H1 (cell line): ENCODE measurements around the gene WDR35. TPM values are rescaled to one million over a fixed set of nuclear protein-coding genes. Genes with fewer than 3 reads are reported as not detected.
A peak's percentile ranks its signal among the peaks of the same experiment; 100 is the strongest.

Experiments used
- CTCF ChIA-PET: fragments of 300-600 bp; sonication (Branson Sonifier 250); formaldehyde crosslinking; loops from one replicate; lab custom pipeline; 2021; ENCODE audit not compliant: partially characterized antibody; lab: Charles Lee
- POLR2A ChIA-PET: fragments of 300-600 bp; sonication (Branson Sonifier 250); formaldehyde crosslinking; loops from one replicate; lab custom pipeline; 2021; ENCODE audit warnings: inconsistent platforms; ENCODE audit not compliant: partially characterized antibody; lab: Charles Lee
- DNase-seq, 2 experiments: peaks; one replicate each; pipeline versions ENCODE4 v3.0.0 to v3.0.0-alpha.2; 2010 to 2022; ENCODE audit warnings: low spot score in 2 of 2, low read depth in 1 of 2, mixed read lengths in 1 of 2
- FAIRE-seq: peaks from 2 replicates; lab custom pipeline; 2011; peaks lifted over from hg19 to GRCh38; lab: Jason Lieb, UNC
- H2AFZ ChIP-seq: 2 replicates; pipeline ENCODE4 v1.8.1; 2012; ENCODE audit warnings: low read length, inconsistent platforms
- H2AK5ac ChIP-seq: 2 replicates; pipeline ENCODE4 v1.6.1; 2013; ENCODE audit warnings: low read depth, low read length
- H2BK120ac ChIP-seq: replicated peaks from 2 replicates; pipeline ENCODE3; 2013; ENCODE audit warnings: low read depth, low read length, inconsistent platforms
- H2BK12ac ChIP-seq: 2 replicates; pipeline ENCODE4 v1.6.1; 2013; ENCODE audit warnings: low read depth, low read length
- H2BK15ac ChIP-seq: 2 replicates; pipeline ENCODE4 v1.6.1; 2013; ENCODE audit warnings: low read length
- H2BK20ac ChIP-seq: 2 replicates; pipeline ENCODE4 v1.6.1; 2013; ENCODE audit warnings: low read length
- H2BK5ac ChIP-seq: 2 replicates; pipeline ENCODE4 v1.6.1; 2013; ENCODE audit warnings: low read depth, low read length
- H3K14ac ChIP-seq: 2 replicates; pipeline ENCODE4 v1.6.1; 2013; ENCODE audit warnings: inconsistent platforms; ENCODE audit not compliant: insufficient read length
- H3K18ac ChIP-seq: 2 replicates; pipeline ENCODE4 v1.6.1; 2013; ENCODE audit warnings: low read length; ENCODE audit errors: extremely low read depth
- H3K23ac ChIP-seq: 2 replicates; pipeline ENCODE4 v1.6.1; 2013; ENCODE audit warnings: inconsistent platforms; ENCODE audit not compliant: insufficient read length
- H3K23me2 ChIP-seq: 2 replicates; pipeline ENCODE4 v1.6.1; 2013; ENCODE audit warnings: low read depth, low read length
- H3K27ac ChIP-seq: 2 replicates; pipeline ENCODE4 v1.6.1; 2011; ENCODE audit warnings: low read depth, low read length, inconsistent platforms
- H3K27me3 ChIP-seq, 4 experiments: replicated peaks in 1 of 4; 1 replicate in 1 of 4; 2 replicates in 3 of 4; pipeline versions ENCODE4 v1.6.1 to v1.8.1; 2011 to 2013; ENCODE audit warnings: low read length in 3 of 4, mild to moderate bottlenecking in 3 of 4, inconsistent platforms in 2 of 4, mixed read lengths in 2 of 4, moderate library complexity in 1 of 4; ENCODE audit not compliant: control insufficient read depth in 3 of 4, insufficient read depth in 3 of 4; ENCODE audit errors: extremely low read depth in 1 of 4
- H3K36me3 ChIP-seq, 4 experiments: 2 replicates each; pipeline versions ENCODE4 v1.6.1 to v1.8.1; 2011 to 2013; ENCODE audit warnings: mild to moderate bottlenecking in 4 of 4, low read length in 3 of 4, moderate library complexity in 2 of 4, control low read depth in 1 of 4, inconsistent platforms in 1 of 4; ENCODE audit not compliant: insufficient read depth in 4 of 4, control insufficient read depth in 2 of 4
- H3K4ac ChIP-seq: replicated peaks from 2 replicates; pipeline ENCODE3; 2013; ENCODE audit warnings: low read length, low read depth, mixed read lengths, inconsistent platforms; ENCODE audit not compliant: insufficient read length
- H3K4me1 ChIP-seq, 4 experiments: replicated peaks in 1 of 4; 1 replicate in 1 of 4; 2 replicates in 3 of 4; pipeline versions ENCODE4 v1.6.1 to v1.8.1; 2011 to 2013; ENCODE audit warnings: low read length in 3 of 4, inconsistent platforms in 2 of 4, mixed read lengths in 1 of 4; ENCODE audit not compliant: insufficient read depth in 4 of 4, control insufficient read depth in 3 of 4
- H3K4me2 ChIP-seq, 2 experiments: 2 replicates each; pipeline versions ENCODE4 v1.6.1 to v1.8.1; 2011 to 2013; ENCODE audit warnings: low read depth in 2 of 2, low read length in 2 of 2, control low read depth in 1 of 2, inconsistent platforms in 1 of 2, mild to moderate bottlenecking in 1 of 2; ENCODE audit not compliant: insufficient read depth in 1 of 2
- H3K4me3 ChIP-seq, 4 experiments: fragments of 200-600, 300-600 bp in 1 of 4; sonication (generic), shearing (Covaris generic), sonication (Bioruptor Twin) in 1 of 4; 2 replicates each; pipeline versions ENCODE4 v1.5.1 to v1.8.1; 2011 to 2016; ENCODE audit warnings: low read length in 4 of 4, low read depth in 3 of 4, control low read depth in 2 of 4, inconsistent platforms in 2 of 4, mild to moderate bottlenecking in 2 of 4, mixed read lengths in 1 of 4, moderate library complexity in 1 of 4; ENCODE audit not compliant: insufficient read depth in 2 of 4; ENCODE audit errors: extremely low read depth in 1 of 4
- H3K56ac ChIP-seq: replicated peaks from 2 replicates; pipeline ENCODE3; 2013; ENCODE audit warnings: low read depth, mild to moderate bottlenecking, mixed read lengths, low read length, inconsistent platforms; ENCODE audit not compliant: insufficient read length
- H3K79me1 ChIP-seq: 2 replicates; pipeline ENCODE4 v1.6.1; 2013; ENCODE audit warnings: low read depth, low read length, control low read depth
- H3K79me2 ChIP-seq, 2 experiments: 2 replicates each; pipeline versions ENCODE4 v1.6.1 to v1.8.1; 2012 to 2013; ENCODE audit warnings: low read length in 2 of 2, mild to moderate bottlenecking in 2 of 2, inconsistent platforms in 1 of 2; ENCODE audit not compliant: insufficient read depth in 2 of 2, control insufficient read depth in 1 of 2
- H3K9ac ChIP-seq, 4 experiments: replicated peaks in 1 of 4; 1 replicate in 1 of 4; 2 replicates in 3 of 4; pipeline versions ENCODE4 v1.6.1 to v1.8.1; 2011 to 2013; ENCODE audit warnings: low read depth in 3 of 4, low read length in 3 of 4, control low read depth in 2 of 4, mild to moderate bottlenecking in 2 of 4, moderate library complexity in 2 of 4, inconsistent platforms in 1 of 4; ENCODE audit errors: extremely low read depth in 1 of 4
- H3K9me3 ChIP-seq, 2 experiments: 2 replicates each; pipeline versions ENCODE4 v1.6.1 to v1.8.1; 2012 to 2013; ENCODE audit warnings: mild to moderate bottlenecking in 2 of 2, moderate library complexity in 2 of 2, control low read depth in 1 of 2, inconsistent platforms in 1 of 2, low read depth in 1 of 2, low read length in 1 of 2, mixed read lengths in 1 of 2; ENCODE audit not compliant: insufficient read depth in 2 of 2
- H4K20me1 ChIP-seq, 2 experiments: replicated peaks in 1 of 2; 2 replicates each; pipeline versions ENCODE3 to v1.8.1; 2011 to 2013; ENCODE audit warnings: inconsistent platforms in 2 of 2, low read length in 2 of 2, mild to moderate bottlenecking in 1 of 2; ENCODE audit not compliant: insufficient read depth in 2 of 2, control insufficient read depth in 1 of 2
- H4K5ac ChIP-seq: 2 replicates; pipeline ENCODE4 v1.6.1; 2013; ENCODE audit warnings: low read length, low read depth, mixed read lengths, inconsistent platforms; ENCODE audit not compliant: insufficient read length
- H4K8ac ChIP-seq: 2 replicates; pipeline ENCODE4 v1.8.0; 2013; ENCODE audit warnings: mild to moderate bottlenecking, moderate library complexity, low read length, inconsistent platforms; ENCODE audit not compliant: insufficient read depth; ENCODE audit errors: extremely low read depth
- H4K91ac ChIP-seq: replicated peaks from 2 replicates; pipeline ENCODE3; 2013; ENCODE audit warnings: low read length, mixed read lengths, inconsistent platforms; ENCODE audit not compliant: insufficient read length
- CREB1 ChIP-seq: IDR thresholded peaks from 2 replicates; pipeline ENCODE4 v1.6.1; 2012; ENCODE audit warnings: inconsistent platforms
- GABPA ChIP-seq: IDR thresholded peaks from 2 replicates; pipeline ENCODE4 v1.6.1; 2011; ENCODE audit warnings: mild to moderate bottlenecking, low read length, moderate library complexity, borderline replicate concordance; ENCODE audit not compliant: insufficient read depth
- SUZ12 ChIP-seq: fragments of 200-600 bp; sonication (generic); IDR thresholded peaks from 2 replicates; pipeline ENCODE4 v1.6.1; 2012; ENCODE audit warnings: mild to moderate bottlenecking, inconsistent platforms, low read length, moderate library complexity, mixed read lengths
- USF2 ChIP-seq: IDR thresholded peaks from 2 replicates; pipeline ENCODE4 v1.6.1; 2011; ENCODE audit warnings: low read length, improper control_type of control experiment
- WGBS, 2 experiments: shearing (Covaris generic) in 1 of 2; methylation state at CpG; one replicate each; pipeline versions ENCODE4 v1.1.6 to v1.1.7; 2013 to 2015; ENCODE audit warnings: low lambda C conversion rate in 2 of 2, mixed read lengths in 2 of 2, inconsistent platforms in 1 of 2, low coverage in 1 of 2, missing lambda C conversion rate in 1 of 2; ENCODE audit not compliant: insufficient replicate concordance in 2 of 2, insufficient coverage in 1 of 2, insufficient read length in 1 of 2; ENCODE audit errors: extremely low coverage in 1 of 2, missing lambda C conversion rate in 1 of 2; 5-methylcytosine and 5-hydroxymethylcytosine counted together
- polyA plus RNA-seq, 7 experiments: library from polyadenylated mRNA; depleted of rRNA in 3 of 7; stranded (reverse) in 5 of 7; unstranded in 2 of 7; fragments of >200 nt in 5 of 7; fragments of 200-250 nt in 2 of 7; gene quantifications; 1 replicate in 5 of 7; 2 replicates in 1 of 7; 4 replicates in 1 of 7; pipeline versions ENCODE4 v1.2.1 to v1.2.3, GENCODE V29; 2011 to 2013; ENCODE audit warnings: missing spikeins in 2 of 7, mixed read lengths in 2 of 7
- total RNA-seq: library from RNA; stranded (reverse); fragmentation: NEBNext Ultra II Directional; extraction: Animal tissue kit (Norgen Biotek cat#: 25700); gene quantifications from 2 replicates; pipeline ENCODE4 v1.2.1, GENCODE V29; 2021

WDR35 gene
- total and polyA plus RNA-seq, 2 of the 8 experiments (the other 6 are each of a cell fraction or from before 2014, with no cell fraction given) = 9.0 to 25.5 TPM

GRCh38 chr2:20012032-20012281 lies 22.1 kb upstream of the WDR35 start:
- peak overlapping the region; percentile 39 for H2BK120ac ChIP-seq
- peak overlapping the region; percentile 30; the same call in 1 of the 2 replicates for H4K8ac ChIP-seq
- peak overlapping the region; percentile 91 to 94 for H3K4me2 ChIP-seq
- ChIA-PET CTCF (interaction anchor here (1.2 to 9.4 kb wide), 4 partner anchors 22 to 630 kb away, joined by 3 to 125 read pairs (median 4); partner anchors contain the start of gene WDR35), POLR2A (interaction anchor here (0.6 to 1.8 kb wide), 5 partner anchors 10 to 510 kb away, joined by 3 to 7 read pairs (median 3); partner anchors contain the start of gene WDR35)
- H4K91ac ChIP-seq = no peak overlapping the region
- DNase-seq (no peak), FAIRE-seq (no peak)
- peak overlapping the region; percentile 99 for H2AFZ ChIP-seq
- no peak overlapping the region for H2BK5ac ChIP-seq
- no peak overlapping the region; the same call in 1 of the 2 replicates for H3K18ac ChIP-seq
- H3K9ac ChIP-seq = peak overlapping the region in 3 of 4 experiments; percentile 15 to 73 (median 41); a peak in 4 of 7 replicates
- peak overlapping the region; percentile 44 to 67 (median 58) for H3K4me3 ChIP-seq
- WGBS, 2 experiments = 13% methylated on average over 4 of the region's 4 CpGs; no CpG with 5 or more reads in 1 of the 2 experiments
- H3K23ac ChIP-seq = no peak overlapping the region
- peaks cover 0 to 13% (median 7%) of the 10 kb centered on the region in 4 experiments; a peak in 3 of 7 replicates for H3K4me1 ChIP-seq
- H2BK12ac ChIP-seq = peak overlapping the region; percentile 70; the same call in 1 of the 2 replicates
- H4K20me1 ChIP-seq = no peaks in the 10 kb centered on the region
- H3K14ac ChIP-seq = no peak overlapping the region
- H3K79me1 ChIP-seq = no peaks in the 10 kb centered on the region
- no peak overlapping the region for H3K27ac ChIP-seq
- H3K9me3 ChIP-seq = 0 out of 4 replicates have a peak, but pooled peaks cover 0 to 2% of the 10 kb centered on the region in 2 experiments
- H3K23me2 ChIP-seq = peaks cover 9% of the 10 kb centered on the region; the same call in 1 of the 2 replicates
- peaks cover 0 to 23% (median 14%) of the 10 kb centered on the region in 4 experiments; a peak in 6 of 7 replicates for H3K27me3 ChIP-seq
- no peaks in the 10 kb centered on the region for H3K36me3 ChIP-seq
- TF ChIP-seq CREB1 = no peak
- TF ChIP-seq GABPA = no peak
- peak; percentile 48; the same call in 1 of the 2 replicates for TF ChIP-seq SUZ12
- no peak for TF ChIP-seq USF2
- H2BK20ac ChIP-seq = no peak overlapping the region
- peak overlapping the region; percentile 21 for H4K5ac ChIP-seq
- no peak overlapping the region for H2AK5ac ChIP-seq
- no peak overlapping the region; the same call in 1 of the 2 replicates for H2BK15ac ChIP-seq
- H3K79me2 ChIP-seq = no peaks in the 10 kb centered on the region
- no peak overlapping the region for H3K4ac ChIP-seq
- no peak overlapping the region for H3K56ac ChIP-seq
